HFFc6 (cell line): ENCODE results near the gene FANCE. TPM values are rescaled to one million over a fixed set of nuclear protein-coding genes. Genes with fewer than 3 reads are reported as not detected.
A peak's percentile ranks its signal among the peaks of the same experiment; 100 is the strongest.

Experiments used
- DNase-seq: peaks from one replicate; pipeline ENCODE4 v3.0.0-alpha.2; 2018
- H3K27ac Mint-ChIP-seq: 2 replicates; pipeline ENCODE4 v1.8.0; 2020; ENCODE audit warnings: mild to moderate bottlenecking, mixed read lengths
- H3K27me3 Mint-ChIP-seq: 2 replicates; pipeline ENCODE4 v1.8.0; 2021; ENCODE audit warnings: mild to moderate bottlenecking, moderate library complexity, mixed read lengths; ENCODE audit not compliant: insufficient read depth
- H3K36me3 Mint-ChIP-seq: 2 replicates; pipeline ENCODE4 v1.8.0; 2021; ENCODE audit warnings: low read depth, mixed read lengths
- H3K4me1 Mint-ChIP-seq: 2 replicates; pipeline ENCODE4 v1.8.0; 2020; ENCODE audit warnings: low read depth, mixed read lengths
- H3K4me3 Mint-ChIP-seq: 2 replicates; pipeline ENCODE4 v1.8.0; 2020; ENCODE audit warnings: mild to moderate bottlenecking, moderate library complexity, mixed read lengths
- H3K9me3 Mint-ChIP-seq: 2 replicates; pipeline ENCODE4 v1.8.0; 2020; ENCODE audit warnings: mild to moderate bottlenecking, mixed read lengths
- total RNA-seq, 6 experiments: library from RNA; stranded (reverse); fragmentation: NEBNext Ultra II Directional; extraction: Animal tissue kit (Norgen Biotek cat#: 25700); gene quantifications; 2 replicates in 1 of 6; 3 replicates in 5 of 6; pipeline ENCODE4 v1.2.3, GENCODE V29; 2021
- TF ChIP-seq, protein P1 (sequence below): fragments of 200-600 bp; sonication (generic); IDR thresholded peaks from 2 replicates; pipeline ENCODE4 v1.5.0; 2021; ENCODE audit warnings: antibody characterized with exemption, mild to moderate bottlenecking

The FANCE gene
- total RNA-seq, 6 experiments from 2014 or later, result 7.2 to 10.7 (median 9.2) TPM

DNA sequence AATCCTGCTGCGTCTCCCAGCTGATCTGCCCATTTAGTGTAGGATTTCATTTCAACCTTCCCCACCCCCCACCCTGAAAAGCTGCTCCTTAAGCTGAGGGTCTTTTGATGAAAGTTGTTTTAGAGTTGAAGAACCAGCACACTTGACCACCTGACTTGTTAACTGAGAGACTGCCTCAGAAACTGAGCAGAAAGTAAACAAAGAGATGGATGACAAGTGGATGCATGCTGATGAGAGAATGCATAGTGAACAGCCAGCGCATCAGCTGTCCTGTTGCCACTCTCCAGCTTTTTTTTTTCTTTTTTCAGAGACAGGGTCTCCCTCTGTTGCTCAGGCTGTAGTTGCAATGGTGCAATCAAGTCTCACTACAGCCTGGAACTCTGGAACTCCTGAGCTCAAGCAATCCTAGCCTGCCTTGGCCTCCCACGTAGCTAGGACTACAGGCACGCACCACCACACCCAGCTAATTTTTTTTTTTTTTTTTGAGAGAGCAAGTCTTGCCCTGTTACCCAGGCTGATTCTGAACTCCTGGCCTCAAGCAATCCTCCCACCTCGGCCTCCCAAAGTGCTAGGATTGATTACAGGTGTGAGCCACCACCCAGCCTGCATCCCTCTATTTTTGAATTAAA lies 25.5 kb downstream of the FANCE start:
- no peaks in the 10 kb centered on the region for H3K4me1 Mint-ChIP-seq
- no peak overlapping the region for H3K27ac Mint-ChIP-seq
- TF ChIP-seq, protein P1, sequence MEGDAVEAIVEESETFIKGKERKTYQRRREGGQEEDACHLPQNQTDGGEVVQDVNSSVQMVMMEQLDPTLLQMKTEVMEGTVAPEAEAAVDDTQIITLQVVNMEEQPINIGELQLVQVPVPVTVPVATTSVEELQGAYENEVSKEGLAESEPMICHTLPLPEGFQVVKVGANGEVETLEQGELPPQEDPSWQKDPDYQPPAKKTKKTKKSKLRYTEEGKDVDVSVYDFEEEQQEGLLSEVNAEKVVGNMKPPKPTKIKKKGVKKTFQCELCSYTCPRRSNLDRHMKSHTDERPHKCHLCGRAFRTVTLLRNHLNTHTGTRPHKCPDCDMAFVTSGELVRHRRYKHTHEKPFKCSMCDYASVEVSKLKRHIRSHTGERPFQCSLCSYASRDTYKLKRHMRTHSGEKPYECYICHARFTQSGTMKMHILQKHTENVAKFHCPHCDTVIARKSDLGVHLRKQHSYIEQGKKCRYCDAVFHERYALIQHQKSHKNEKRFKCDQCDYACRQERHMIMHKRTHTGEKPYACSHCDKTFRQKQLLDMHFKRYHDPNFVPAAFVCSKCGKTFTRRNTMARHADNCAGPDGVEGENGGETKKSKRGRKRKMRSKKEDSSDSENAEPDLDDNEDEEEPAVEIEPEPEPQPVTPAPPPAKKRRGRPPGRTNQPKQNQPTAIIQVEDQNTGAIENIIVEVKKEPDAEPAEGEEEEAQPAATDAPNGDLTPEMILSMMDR, result no peak
- H3K9me3 Mint-ChIP-seq, result no peaks in the 10 kb centered on the region
- H3K36me3 Mint-ChIP-seq, result no peaks in the 10 kb centered on the region; the same call in 1 of the 2 replicates
- no peak overlapping the region for H3K4me3 Mint-ChIP-seq
- DNase-seq, result no peak
- H3K27me3 Mint-ChIP-seq, result peaks cover 14% of the 10 kb centered on the region; the same call in 1 of the 2 replicates

DNA sequence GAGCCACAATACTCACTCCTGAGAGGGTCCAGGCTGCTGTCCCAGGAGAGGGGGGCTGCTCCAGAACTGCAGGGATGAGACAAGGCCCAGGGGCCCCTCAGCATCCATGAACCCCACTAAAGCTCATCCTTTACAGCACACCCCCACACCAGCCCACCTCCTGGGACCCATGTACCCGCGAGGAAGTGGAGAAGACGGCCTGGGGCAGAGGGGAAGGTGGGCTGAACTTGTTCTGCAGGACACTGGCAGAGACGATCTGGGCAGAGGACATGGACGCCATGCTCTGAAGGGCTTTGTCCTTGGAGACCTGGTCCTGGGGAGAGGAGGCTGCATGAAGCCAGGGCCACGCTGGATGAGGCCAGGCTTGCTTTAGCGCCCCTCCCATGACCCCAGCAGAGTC lies 26.1 kb downstream of the FANCE start:
- Mint-ChIP-seq H3K9me3 (no peaks in the 10 kb centered on the region), H3K27me3 (peaks cover 14% of the 10 kb centered on the region; the same call in 1 of the 2 replicates), H3K27ac (no peak overlapping the region), H3K36me3 (peaks cover 4% of the 10 kb centered on the region; the same call in 1 of the 2 replicates), H3K4me3 (no peak overlapping the region), H3K4me1 (no peaks in the 10 kb centered on the region)
- TF ChIP-seq, protein P1, result no peak
- no peak for DNase-seq

DNA sequence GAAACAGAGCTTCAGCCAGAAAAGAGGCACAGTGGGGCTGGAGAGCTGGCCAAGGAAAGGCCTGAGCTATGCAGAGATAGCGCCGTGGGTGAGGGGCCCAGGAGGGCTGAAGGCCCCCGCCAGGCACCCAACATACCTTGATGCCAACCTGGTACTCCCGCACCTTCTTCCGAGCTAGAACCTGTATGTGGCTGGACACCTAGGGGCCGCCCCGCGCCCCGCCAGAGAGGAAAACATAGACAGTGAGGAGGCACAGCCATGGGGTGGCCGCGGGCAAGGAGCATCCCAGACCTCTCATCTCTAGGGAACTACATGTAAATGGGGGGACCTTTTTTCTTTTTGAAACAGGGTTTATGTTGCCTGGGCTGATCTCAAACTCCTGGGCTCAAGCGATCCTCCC lies 28.0 kb downstream of the FANCE start:
- no peak overlapping the region for H3K4me3 Mint-ChIP-seq
- peaks cover 6% of the 10 kb centered on the region; the same call in 1 of the 2 replicates for H3K36me3 Mint-ChIP-seq
- H3K27me3 Mint-ChIP-seq, result peaks cover 2% of the 10 kb centered on the region; the same call in 1 of the 2 replicates
- no peaks in the 10 kb centered on the region for H3K9me3 Mint-ChIP-seq
- DNase-seq, result no peak
- H3K27ac Mint-ChIP-seq, result no peak overlapping the region
- TF ChIP-seq, protein P1, result no peak
- peaks cover 9% of the 10 kb centered on the region for H3K4me1 Mint-ChIP-seq

DNA sequence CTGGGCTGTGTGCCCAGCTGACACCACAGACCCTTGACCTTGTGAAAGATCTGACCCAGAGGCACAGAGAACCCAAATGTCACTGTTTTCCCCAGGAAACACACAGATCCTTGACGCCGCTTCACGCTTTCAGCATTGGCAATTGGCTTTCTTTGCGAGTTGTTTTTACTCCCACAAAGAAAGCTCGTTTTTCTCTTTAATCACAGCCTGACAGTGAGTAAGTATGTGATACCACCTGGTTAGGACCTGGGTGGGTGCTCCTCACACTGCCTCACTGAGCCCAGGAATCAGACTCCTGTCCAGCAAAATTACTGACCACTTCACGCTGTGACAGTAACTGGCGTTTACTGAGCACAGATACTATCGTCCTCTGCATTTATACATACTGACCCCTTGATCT lies 29.1 kb downstream of the FANCE start:
- TF ChIP-seq, protein P1, result no peak
- Mint-ChIP-seq H3K36me3 (peaks cover 6% of the 10 kb centered on the region; the same call in 1 of the 2 replicates), H3K9me3 (no peaks in the 10 kb centered on the region), H3K27me3 (no peaks in the 10 kb centered on the region), H3K27ac (no peak overlapping the region), H3K4me1 (peaks cover 15% of the 10 kb centered on the region), H3K4me3 (no peak overlapping the region)
- no peak for DNase-seq

DNA sequence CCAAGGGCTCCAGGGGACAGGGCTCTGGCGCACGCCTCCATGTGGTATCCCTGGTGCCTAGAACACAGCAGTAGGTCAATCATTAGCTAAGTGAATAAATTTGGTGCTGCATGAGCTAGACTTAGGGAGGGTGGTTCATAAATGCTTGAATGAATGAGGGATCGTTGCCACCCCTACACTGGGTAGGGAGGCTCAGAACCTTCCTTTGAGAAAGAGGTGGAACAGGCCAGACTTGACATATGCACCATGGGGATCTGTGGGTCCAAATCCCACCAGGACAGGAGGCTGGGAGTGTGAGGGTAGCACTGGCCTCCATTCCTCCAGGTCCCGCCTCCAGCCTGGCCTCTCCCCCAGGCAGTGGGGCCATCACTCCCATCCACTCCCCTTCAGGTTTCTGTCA lies 30.9 kb downstream of the FANCE start:
- no peaks in the 10 kb centered on the region for H3K9me3 Mint-ChIP-seq
- TF ChIP-seq, protein P1, result no peak
- no peaks in the 10 kb centered on the region for H3K27me3 Mint-ChIP-seq
- DNase-seq, result no peak
- peaks cover 29% of the 10 kb centered on the region for H3K4me1 Mint-ChIP-seq
- H3K4me3 Mint-ChIP-seq, result no peak overlapping the region
- H3K27ac Mint-ChIP-seq, result peak overlapping the region; percentile 60
- peaks cover 6% of the 10 kb centered on the region; the same call in 1 of the 2 replicates for H3K36me3 Mint-ChIP-seq
